ENCODE data around the gene OPCML.

DNA sequence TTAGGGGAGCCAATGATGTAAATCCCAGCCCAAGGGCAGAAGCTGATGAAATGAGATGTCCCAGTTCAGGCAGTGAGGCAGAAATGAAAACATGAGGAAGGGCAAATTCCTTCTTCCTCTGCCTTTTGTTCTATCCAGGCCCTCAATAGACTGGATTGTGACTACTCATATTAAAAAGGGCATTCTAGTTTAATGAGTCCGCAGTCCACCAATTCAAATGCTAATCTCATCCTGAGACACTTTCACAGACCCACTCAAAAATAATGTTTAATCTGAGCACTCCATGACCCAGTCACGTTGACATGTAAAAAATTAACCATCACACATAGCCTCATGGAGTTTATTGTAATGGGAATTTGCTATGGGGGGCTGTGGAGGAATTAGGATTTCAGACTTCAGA is 717.9 kb downstream of the OPCML start:
- TF ChIP-seq, protein P1, sequence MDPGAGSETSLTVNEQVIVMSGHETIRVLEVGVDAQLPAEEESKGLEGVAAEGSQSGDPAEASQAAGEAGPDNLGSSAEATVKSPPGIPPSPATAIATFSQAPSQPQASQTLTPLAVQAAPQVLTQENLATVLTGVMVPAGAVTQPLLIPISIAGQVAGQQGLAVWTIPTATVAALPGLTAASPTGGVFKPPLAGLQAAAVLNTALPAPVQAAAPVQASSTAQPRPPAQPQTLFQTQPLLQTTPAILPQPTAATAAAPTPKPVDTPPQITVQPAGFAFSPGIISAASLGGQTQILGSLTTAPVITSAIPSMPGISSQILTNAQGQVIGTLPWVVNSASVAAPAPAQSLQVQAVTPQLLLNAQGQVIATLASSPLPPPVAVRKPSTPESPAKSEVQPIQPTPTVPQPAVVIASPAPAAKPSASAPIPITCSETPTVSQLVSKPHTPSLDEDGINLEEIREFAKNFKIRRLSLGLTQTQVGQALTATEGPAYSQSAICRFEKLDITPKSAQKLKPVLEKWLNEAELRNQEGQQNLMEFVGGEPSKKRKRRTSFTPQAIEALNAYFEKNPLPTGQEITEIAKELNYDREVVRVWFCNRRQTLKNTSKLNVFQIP (CRISPR knock-in tag; IDR thresholded peaks at IDR 0.05; ENCODE audit: borderline replicate concordance, low read depth) = no peak
- TF ChIP-seq ISL1 (CRISPR knock-in tag; IDR thresholded peaks at IDR 0.05) (no peak), SNAI2 (CRISPR knock-in tag; IDR thresholded peaks at IDR 0.05) (no peak), ESRRG (CRISPR knock-in tag; IDR thresholded peaks at IDR 0.05) (no peak), ZFP30 (CRISPR knock-in tag; IDR thresholded peaks at IDR 0.05) (no peak)
- TF ChIP-seq, protein P2, sequence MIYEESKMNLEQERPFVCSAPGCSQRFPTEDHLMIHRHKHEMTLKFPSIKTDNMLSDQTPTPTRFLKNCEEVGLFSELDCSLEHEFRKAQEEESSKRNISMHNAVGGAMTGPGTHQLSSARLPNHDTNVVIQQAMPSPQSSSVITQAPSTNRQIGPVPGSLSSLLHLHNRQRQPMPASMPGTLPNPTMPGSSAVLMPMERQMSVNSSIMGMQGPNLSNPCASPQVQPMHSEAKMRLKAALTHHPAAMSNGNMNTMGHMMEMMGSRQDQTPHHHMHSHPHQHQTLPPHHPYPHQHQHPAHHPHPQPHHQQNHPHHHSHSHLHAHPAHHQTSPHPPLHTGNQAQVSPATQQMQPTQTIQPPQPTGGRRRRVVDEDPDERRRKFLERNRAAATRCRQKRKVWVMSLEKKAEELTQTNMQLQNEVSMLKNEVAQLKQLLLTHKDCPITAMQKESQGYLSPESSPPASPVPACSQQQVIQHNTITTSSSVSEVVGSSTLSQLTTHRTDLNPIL (CRISPR knock-in tag; IDR thresholded peaks at IDR 0.05; ENCODE audit: low read depth) = no peak

Data from SK-N-SH treated with all-trans-retinoic acid at 6 μM for 48 hours (cell line).